HG03097 (cell line): ENCODE data around the gene ZCCHC7.

Source experiments
- ATAC-seq: cut with Tn5 transposase; IDR thresholded peaks from one replicate; pipeline ENCODE4 v1.9.1; 2021; ENCODE audit not compliant: unreplicated experiment, low FRiP score

Gene ZCCHC7

GRCh38 chr9:37328556-37329227 lies 208.3 kb downstream of the ZCCHC7 start:
- no peak for ATAC-seq

GRCh38 chr9:37329576-37329975 lies 209.2 kb downstream of the ZCCHC7 start:
- no peak for ATAC-seq

- ATAC-seq = no peak
These were observed 211.5 kb downstream of the ZCCHC7 start for GRCh38 chr9:37331871-37332270.

GRCh38 chr9:37332578-37332977 lies 212.2 kb downstream of the ZCCHC7 start:
- ATAC-seq = no peak

GRCh38 chr9:37333288-37333687 lies 212.9 kb downstream of the ZCCHC7 start:
- ATAC-seq = no peak

- ATAC-seq = no peak
These were observed 214.9 kb downstream of the ZCCHC7 start for GRCh38 chr9:37335238-37335637.

- no peak for ATAC-seq
These were observed 215.8 kb downstream of the ZCCHC7 start for GRCh38 chr9:37336150-37336549.

- ATAC-seq = no peak
These were observed 217.0 kb downstream of the ZCCHC7 start for GRCh38 chr9:37337301-37337890.

GRCh38 chr9:37338218-37338617 lies 217.8 kb downstream of the ZCCHC7 start:
- ATAC-seq = no peak

DNA sequence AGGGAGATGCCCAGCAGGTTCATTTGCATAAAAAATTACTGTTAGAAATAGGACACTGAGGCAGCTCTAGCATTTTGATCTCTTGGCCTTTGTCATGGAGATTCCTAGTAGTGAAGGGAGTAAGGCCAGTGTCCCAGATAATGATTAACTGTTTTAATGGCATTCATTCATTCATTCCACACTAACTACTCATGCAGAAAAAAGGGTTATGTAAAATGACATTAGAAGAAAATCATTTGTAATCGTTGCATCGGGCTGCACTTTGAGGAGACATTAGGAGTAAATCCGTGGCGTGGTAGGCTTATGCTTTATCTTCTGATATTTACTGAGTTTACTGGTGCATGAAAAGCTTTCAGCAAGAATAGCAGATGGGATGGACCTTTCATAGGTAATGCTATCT lies 219.5 kb downstream of the ZCCHC7 start:
- no peak for ATAC-seq

GRCh38 chr9:37340961-37341360 lies 220.6 kb downstream of the ZCCHC7 start:
- ATAC-seq = no peak

DNA sequence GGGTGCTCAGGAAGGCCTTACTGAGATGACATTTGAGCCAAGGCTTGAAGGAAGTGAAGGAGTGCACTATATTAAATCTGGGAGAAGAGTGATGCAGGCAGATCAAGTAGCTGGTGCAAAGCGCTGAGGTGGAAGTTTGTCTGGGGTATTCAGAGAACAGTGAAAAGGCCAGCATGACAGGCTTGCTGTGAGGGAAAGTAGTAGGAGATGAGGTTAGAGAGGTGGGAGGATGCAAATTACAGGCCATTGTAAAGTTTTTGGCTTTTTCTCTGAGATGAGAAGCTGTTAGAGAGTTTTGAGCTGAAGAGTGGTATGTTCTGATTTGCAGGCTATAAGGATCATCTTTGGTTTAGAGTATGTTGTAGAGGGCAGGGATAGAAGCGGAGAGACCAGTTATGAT lies 221.3 kb downstream of the ZCCHC7 start:
- ATAC-seq = no peak

- ATAC-seq = no peak
These were observed 222.1 kb downstream of the ZCCHC7 start for GRCh38 chr9:37342493-37342892.

DNA sequence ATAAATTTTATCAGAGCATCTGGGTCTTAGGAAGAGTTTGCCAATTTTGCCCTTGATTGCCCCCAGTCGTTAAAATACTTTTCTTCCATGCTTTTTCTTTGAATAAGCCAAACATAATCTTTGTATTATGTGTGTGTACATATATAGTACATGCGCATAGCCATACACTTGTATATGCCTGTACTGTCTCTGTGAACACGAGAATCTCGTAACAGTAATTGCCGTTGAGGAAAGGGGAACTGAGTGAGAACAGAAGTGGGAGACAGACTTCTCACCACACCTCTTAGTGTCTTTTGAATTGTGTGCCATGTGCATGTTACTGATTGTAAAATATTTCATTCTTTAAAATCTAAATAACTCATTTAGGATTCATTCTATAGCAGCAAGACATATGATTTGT lies 222.5 kb downstream of the ZCCHC7 start:
- ATAC-seq = no peak

DNA sequence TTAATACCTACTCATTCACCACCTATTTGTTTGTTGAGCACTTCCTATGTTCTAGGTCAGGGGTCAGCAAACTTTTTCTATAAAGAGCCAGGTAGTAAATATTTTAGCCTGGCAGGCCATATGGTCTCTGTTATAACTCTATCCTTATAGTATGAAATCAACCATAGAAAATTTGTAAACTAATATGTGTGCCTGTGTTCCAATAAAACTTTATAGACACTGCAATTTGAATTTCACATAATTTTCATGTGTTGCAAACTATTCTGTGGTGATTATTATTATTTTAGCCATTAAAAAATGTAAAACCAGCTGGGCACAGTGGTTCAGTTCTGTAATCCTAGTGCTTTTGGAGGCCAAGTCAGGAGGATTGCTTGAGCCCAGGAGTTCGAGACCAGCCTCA lies 223.3 kb downstream of the ZCCHC7 start:
- no peak for ATAC-seq

DNA sequence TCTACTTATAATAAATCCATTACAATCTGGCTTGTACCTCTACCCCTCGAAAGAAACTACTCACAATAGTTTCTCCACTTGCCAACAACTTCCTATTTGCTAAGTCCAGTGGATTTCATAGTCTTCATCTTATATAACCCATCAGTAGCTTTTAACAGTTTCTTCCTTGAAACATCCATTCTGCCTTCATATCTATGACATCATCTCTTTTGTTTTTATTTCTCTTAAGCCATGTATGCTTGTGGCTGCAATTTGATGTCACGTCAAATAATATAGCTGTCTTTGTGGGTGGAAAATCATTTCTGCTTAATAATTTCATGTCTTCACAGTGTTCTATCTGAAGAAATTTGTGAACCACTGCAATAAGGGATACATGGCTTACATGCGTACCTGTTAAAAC lies 224.7 kb downstream of the ZCCHC7 start:
- ATAC-seq = no peak

GRCh38 chr9:37348917-37349316 lies 228.5 kb downstream of the ZCCHC7 start:
- no peak for ATAC-seq

- no peak for ATAC-seq
These were observed 230.3 kb downstream of the ZCCHC7 start for GRCh38 chr9:37350486-37351190.

GRCh38 chr9:37353791-37354190 lies 233.4 kb downstream of the ZCCHC7 start:
- ATAC-seq = no peak

DNA sequence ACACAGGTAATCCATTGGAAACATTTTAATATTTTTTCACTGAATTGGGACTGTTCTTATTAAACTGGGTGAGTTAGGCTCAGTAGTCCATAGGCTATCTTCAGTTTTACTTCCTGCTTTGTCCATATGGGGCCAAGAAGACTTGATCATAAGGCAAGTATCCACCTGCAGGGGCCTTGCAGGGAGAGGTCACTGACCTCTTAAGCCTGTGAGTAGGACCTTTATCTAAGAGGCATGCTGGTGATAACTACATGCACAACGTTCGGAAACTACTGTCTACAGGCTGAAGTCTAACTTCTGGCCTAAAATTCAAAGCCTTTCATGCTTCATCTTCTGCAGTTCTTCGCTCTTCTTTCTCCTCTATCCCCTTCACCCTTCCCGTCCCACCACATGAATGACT lies 242.1 kb downstream of the ZCCHC7 start:
- ATAC-seq = no peak

GRCh38 chr9:37363124-37363523 lies 242.8 kb downstream of the ZCCHC7 start:
- no peak for ATAC-seq

- no peak for ATAC-seq
These were observed 243.8 kb downstream of the ZCCHC7 start for GRCh38 chr9:37364136-37364535.
